Skin epidermis (tissue), 12 donors: ENCODE results near the gene TMEM106B.
A peak's percentile ranks its signal among the peaks of the same experiment; 100 is the strongest.
"Not testable (repeated sequence)": the region's sequence is repeated elsewhere in the genome, so short reads cannot be mapped to it uniquely, and the experiment has no call there.

ENCODE experiments used
- H3K27ac ChIP-seq, 21 experiments: fragments of 200-600 bp; sonication (generic) in 11 of 21; one replicate each; pipeline ENCODE4 v1.5.0; 2020; ENCODE audit warnings: mild to moderate bottlenecking in 3 of 21, inconsistent platforms in 2 of 21, moderate library complexity in 2 of 21
- H3K4me3 ChIP-seq, 7 experiments: fragments of 200-600 bp; sonication (generic) in 2 of 7; one replicate each; pipeline ENCODE4 v1.5.0; 2020; ENCODE audit warnings: inconsistent platforms in 2 of 7, mild to moderate bottlenecking in 2 of 7, moderate library complexity in 1 of 7

TMEM106B gene

GRCh38 chr7:12211054-12211710, at the start of gene TMEM106B:
Gene TMEM106B, plus strand, starts transcription at chr7:12211294. Its CDS starts 3,517 bp downstream, at chr7:12214811.
- peak within 1 kb of the TSS; percentile 82 to 98 (median 94) for H3K27ac ChIP-seq
- H3K4me3 ChIP-seq, result peak within 1 kb of the TSS; percentile 56 to 93 (median 84)

- H3K4me3 ChIP-seq, result no peak overlapping the region
- no peak overlapping the region for H3K27ac ChIP-seq
Observed at GRCh38 chr7:12162415-12163113, 48.5 kb upstream of the TMEM106B start.

- H3K4me3 ChIP-seq, H3K27ac ChIP-seq: not testable (repeated sequence)
Observed at GRCh38 chr7:12168065-12168464, 43.0 kb upstream of the TMEM106B start.

GRCh38 chr7:12169981-12170820, 40.9 kb upstream of the TMEM106B start:
- H3K27ac ChIP-seq, H3K4me3 ChIP-seq: not testable (repeated sequence)

- H3K4me3 ChIP-seq, result no peak overlapping the region
Observed at GRCh38 chr7:12173671-12174070, 37.4 kb upstream of the TMEM106B start.

GRCh38 chr7:12174931-12175330, 36.2 kb upstream of the TMEM106B start:
- H3K27ac ChIP-seq, result no peak overlapping the region
- H3K4me3 ChIP-seq, result no peak overlapping the region

More at GRCh38 chr7:12173671-12174070, 37.4 kb upstream of the TMEM106B start:
- no peak overlapping the region for H3K27ac ChIP-seq

- Histone ChIP-seq H3K4me3 (no peak overlapping the region), H3K27ac (no peak overlapping the region)
Observed at GRCh38 chr7:12178317-12178716, 32.8 kb upstream of the TMEM106B start.

GRCh38 chr7:12194426-12194825, 16.7 kb upstream of the TMEM106B start:
- no peak overlapping the region for H3K27ac ChIP-seq
- no peak overlapping the region for H3K4me3 ChIP-seq

GRCh38 chr7:12196386-12196785, 14.7 kb upstream of the TMEM106B start:
- no peak overlapping the region for H3K27ac ChIP-seq
- H3K4me3 ChIP-seq, result no peak overlapping the region

GRCh38 chr7:12199363-12199762, 11.7 kb upstream of the TMEM106B start:
- Histone ChIP-seq H3K27ac (no peak overlapping the region), H3K4me3 (no peak overlapping the region)

- Histone ChIP-seq H3K27ac (no peak overlapping the region), H3K4me3 (no peak overlapping the region)
Observed at GRCh38 chr7:12207046-12207445, 4.0 kb upstream of the TMEM106B start.

- Histone ChIP-seq H3K4me3 (no peak overlapping the region), H3K27ac (no peak overlapping the region)
Observed at GRCh38 chr7:12209221-12209620, 1.9 kb upstream of the TMEM106B start.

GRCh38 chr7:12210179-12211053, 678 bp upstream of the TMEM106B start:
- Histone ChIP-seq H3K27ac (peak overlapping the region in 20 of 21 experiments; percentile 86 to 98 (median 94)), H3K4me3 (peak overlapping the region; percentile 56 to 93 (median 84))

GRCh38 chr7:12211711-12212485, 804 bp downstream of the TMEM106B start:
- H3K27ac ChIP-seq, result peak overlapping the region; percentile 82 to 98 (median 94)
- H3K4me3 ChIP-seq, result peak overlapping the region; percentile 56 to 93 (median 84)

GRCh38 chr7:12217311-12217710, 6.2 kb downstream of the TMEM106B start:
- Histone ChIP-seq H3K27ac (no peak overlapping the region), H3K4me3 (no peak overlapping the region)

- Histone ChIP-seq H3K27ac (peak overlapping the region in 1 of 21 experiments; percentile 6), H3K4me3 (no peak overlapping the region)
Observed at GRCh38 chr7:12220389-12221046, 9.4 kb downstream of the TMEM106B start.

- Histone ChIP-seq H3K4me3 (no peak overlapping the region), H3K27ac (peak overlapping the region in 1 of 21 experiments; percentile 23)
Observed at GRCh38 chr7:12221414-12221813, 10.3 kb downstream of the TMEM106B start.
